Keratinocyte (primary cell): ENCODE results near the gene TMEM30B. TPM values are rescaled to one million over a fixed set of nuclear protein-coding genes. Genes with fewer than 3 reads are reported as not detected.

Experiments
- DNase-seq: peaks from one replicate; pipeline ENCODE4 v3.0.0-alpha.2; 2011; ENCODE audit warnings: low read depth, missing footprints, low spot score
- FAIRE-seq: peaks from 2 replicates; lab custom pipeline; 2011; peaks lifted over from hg19 to GRCh38; lab: Jason Lieb, UNC
- H2AFZ ChIP-seq: 2 replicates; pipeline ENCODE4 v1.6.0; 2012; ENCODE audit warnings: low read length, control low read depth, inconsistent platforms; ENCODE audit not compliant: control insufficient read depth
- H3K27ac ChIP-seq: 2 replicates; pipeline ENCODE4 v1.5.1; 2011; ENCODE audit warnings: low read length; ENCODE audit not compliant: control insufficient read depth, insufficient read depth
- H3K27me3 ChIP-seq: 3 replicates; pipeline ENCODE4 v1.6.0; 2011; ENCODE audit warnings: low read length; ENCODE audit not compliant: control insufficient read depth, insufficient read depth; ENCODE audit errors: extremely low read depth
- H3K36me3 ChIP-seq, 2 experiments: 2 replicates in 1 of 2; 3 replicates in 1 of 2; pipeline ENCODE4 v1.5.1; 2011; ENCODE audit warnings: low read length in 2 of 2, mild to moderate bottlenecking in 1 of 2; ENCODE audit not compliant: control insufficient read depth in 2 of 2, insufficient read depth in 2 of 2; ENCODE audit errors: extremely low read depth in 1 of 2
- H3K4me1 ChIP-seq: 3 replicates; pipeline ENCODE4 v1.5.1; 2011; ENCODE audit warnings: low read length; ENCODE audit not compliant: control insufficient read depth, insufficient read depth; ENCODE audit errors: extremely low read depth
- H3K4me2 ChIP-seq: 3 replicates; pipeline ENCODE4 v1.6.0; 2011; ENCODE audit warnings: low read depth, low read length; ENCODE audit not compliant: control insufficient read depth, insufficient read depth; ENCODE audit errors: extremely low read depth
- H3K4me3 ChIP-seq, 3 experiments: fragments of 200-600 bp in 1 of 3; sonication (generic) in 1 of 3; 2 replicates in 2 of 3; 3 replicates in 1 of 3; pipeline ENCODE4 v1.5.1; 2011 to 2016; ENCODE audit warnings: low read length in 3 of 3, mild to moderate bottlenecking in 3 of 3, control low read depth in 2 of 3, inconsistent platforms in 1 of 3, low read depth in 1 of 3, mixed read lengths in 1 of 3, mixed run types in 1 of 3, moderate library complexity in 1 of 3; ENCODE audit not compliant: control insufficient read depth in 2 of 3, insufficient read depth in 2 of 3; ENCODE audit errors: extremely low read depth in 1 of 3
- H3K79me2 ChIP-seq: 2 replicates; pipeline ENCODE4 v1.6.0; 2012; ENCODE audit warnings: low read length; ENCODE audit not compliant: control insufficient read depth, insufficient read depth
- H3K9ac ChIP-seq: 3 replicates; pipeline ENCODE4 v1.6.0; 2011; ENCODE audit warnings: low read length; ENCODE audit not compliant: control insufficient read depth, insufficient read depth; ENCODE audit errors: extremely low read depth
- H3K9me1 ChIP-seq: 3 replicates; pipeline ENCODE4 v1.6.0; 2011; ENCODE audit warnings: low read length; ENCODE audit not compliant: control insufficient read depth, insufficient read depth; ENCODE audit errors: extremely low read depth
- H3K9me3 ChIP-seq: 2 replicates; pipeline ENCODE4 v1.5.1; 2012; ENCODE audit warnings: low read depth, low read length; ENCODE audit not compliant: control insufficient read depth
- H4K20me1 ChIP-seq: 3 replicates; pipeline ENCODE4 v1.6.0; 2011; ENCODE audit warnings: low read length; ENCODE audit not compliant: control insufficient read depth, insufficient read depth; ENCODE audit errors: extremely low read depth
- EZH2 ChIP-seq: IDR thresholded peaks from one replicate; pipeline ENCODE4 v1.6.1; 2012; ENCODE audit warnings: inconsistent platforms, mild to moderate bottlenecking, low read length, moderate library complexity
- dilution Hi-C: fragments of 300-500 bp; cut with MboI; formaldehyde crosslinking; loops from one replicate; pipeline ENCODE4 v1.7.0; 2020; ENCODE audit warnings: low sequenced_read_pairs; ENCODE audit not compliant: extremely low pct_ligation_motif_present
- polyA plus RNA-seq, 5 experiments: library from polyadenylated mRNA; depleted of rRNA in 3 of 5; stranded (reverse) in 3 of 5; stranded (forward) in 1 of 5; unstranded in 1 of 5; fragments of >200 nt; gene quantifications; 1 replicate in 1 of 5; 2 replicates in 3 of 5; 3 replicates in 1 of 5; pipeline versions ENCODE4 v1.2.1 to v1.2.3, GENCODE V29; 2011 to 2012; ENCODE audit warnings: missing spikeins in 2 of 5, low read depth in 1 of 5, low replicate concordance in 1 of 5
- TF ChIP-seq, protein P1 (sequence below), 3 experiments: IDR thresholded peaks in 1 of 3; conservative IDR thresholded peaks in 1 of 3; optimal IDR thresholded peaks in 1 of 3; 2 replicates in 2 of 3; 3 replicates in 1 of 3; pipeline versions ENCODE3 to v1.5.1; 2011; ENCODE audit warnings: low read length in 3 of 3, mild to moderate bottlenecking in 3 of 3, moderate library complexity in 2 of 3, control low read depth in 1 of 3, inconsistent platforms in 1 of 3; ENCODE audit not compliant: insufficient read depth in 2 of 3; ENCODE audit errors: extremely low read depth in 1 of 3

TMEM30B gene
- polyA plus RNA-seq, 1 donor (not counting 4 experiments of a cell fraction or from before 2014, with no cell fraction given), result 8.1 TPM

DNA sequence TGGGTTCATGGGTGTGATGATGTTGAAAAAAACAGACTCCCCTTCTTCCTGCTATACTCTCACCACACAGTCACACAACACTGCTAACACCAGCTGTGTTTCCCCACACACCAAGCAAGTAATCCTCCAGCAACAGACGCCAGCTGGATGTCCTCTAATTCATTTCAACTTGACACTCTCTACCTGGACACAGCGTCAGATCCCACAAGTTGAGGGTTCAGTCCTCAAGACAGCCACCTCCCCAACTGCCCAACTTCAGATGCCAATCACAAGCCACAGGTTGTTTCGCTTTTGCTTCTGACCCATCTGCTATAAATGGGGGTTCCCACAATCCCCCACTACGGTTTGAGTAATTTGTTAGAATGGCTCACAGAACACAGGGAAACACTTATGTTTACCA is 49.3 kb downstream of the TMEM30B start:
- H3K4me1 ChIP-seq, result no peaks in the 10 kb centered on the region
- no peak for FAIRE-seq
- H2AFZ ChIP-seq, result no peak overlapping the region
- TF ChIP-seq, protein P1, sequence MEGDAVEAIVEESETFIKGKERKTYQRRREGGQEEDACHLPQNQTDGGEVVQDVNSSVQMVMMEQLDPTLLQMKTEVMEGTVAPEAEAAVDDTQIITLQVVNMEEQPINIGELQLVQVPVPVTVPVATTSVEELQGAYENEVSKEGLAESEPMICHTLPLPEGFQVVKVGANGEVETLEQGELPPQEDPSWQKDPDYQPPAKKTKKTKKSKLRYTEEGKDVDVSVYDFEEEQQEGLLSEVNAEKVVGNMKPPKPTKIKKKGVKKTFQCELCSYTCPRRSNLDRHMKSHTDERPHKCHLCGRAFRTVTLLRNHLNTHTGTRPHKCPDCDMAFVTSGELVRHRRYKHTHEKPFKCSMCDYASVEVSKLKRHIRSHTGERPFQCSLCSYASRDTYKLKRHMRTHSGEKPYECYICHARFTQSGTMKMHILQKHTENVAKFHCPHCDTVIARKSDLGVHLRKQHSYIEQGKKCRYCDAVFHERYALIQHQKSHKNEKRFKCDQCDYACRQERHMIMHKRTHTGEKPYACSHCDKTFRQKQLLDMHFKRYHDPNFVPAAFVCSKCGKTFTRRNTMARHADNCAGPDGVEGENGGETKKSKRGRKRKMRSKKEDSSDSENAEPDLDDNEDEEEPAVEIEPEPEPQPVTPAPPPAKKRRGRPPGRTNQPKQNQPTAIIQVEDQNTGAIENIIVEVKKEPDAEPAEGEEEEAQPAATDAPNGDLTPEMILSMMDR (optimal IDR thresholded peaks at IDR 0.05 in 1 of 3, IDR thresholded peaks at IDR 0.05 in 1 of 3, conservative IDR thresholded peaks at IDR 0.05 in 1 of 3; ENCODE audit: extremely low read depth in 1 of 3, insufficient read depth in 2 of 3, low read length in 3 of 3), result no peak
- no peak for TF ChIP-seq EZH2
- no peak overlapping the region for H3K27ac ChIP-seq
- no peaks in the 10 kb centered on the region for H4K20me1 ChIP-seq
- dilution Hi-C loops, result no loop called here
- H3K79me2 ChIP-seq, result no peaks in the 10 kb centered on the region
- no peaks in the 10 kb centered on the region for H3K36me3 ChIP-seq
- no peaks in the 10 kb centered on the region for H3K9me3 ChIP-seq
- H3K9ac ChIP-seq, result no peak overlapping the region
- no peak overlapping the region for H3K4me2 ChIP-seq
- H3K9me1 ChIP-seq, result no peaks in the 10 kb centered on the region
- no peak for DNase-seq
- peaks cover 3% of the 10 kb centered on the region for H3K27me3 ChIP-seq
- no peak overlapping the region for H3K4me3 ChIP-seq

DNA sequence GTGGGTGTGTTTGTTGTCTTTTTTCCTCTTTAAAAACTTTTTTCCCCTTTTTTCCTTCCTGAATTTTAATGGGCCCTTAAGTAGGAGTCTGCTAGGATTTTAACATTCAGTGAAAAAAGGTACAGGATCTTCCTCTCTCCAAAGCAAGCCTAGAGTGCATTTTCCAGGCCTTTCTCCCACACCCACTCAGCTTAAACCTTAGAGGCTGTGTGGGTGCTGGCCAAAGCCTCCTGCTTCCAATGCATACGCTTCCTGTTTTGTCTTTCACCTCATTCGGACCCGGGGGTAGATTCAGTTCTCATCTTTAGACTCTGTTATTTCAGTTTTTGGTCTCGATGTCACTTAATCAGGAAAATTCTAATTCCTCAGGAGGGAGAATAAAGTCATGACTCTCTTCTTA is 51.2 kb downstream of the TMEM30B start:
- no peaks in the 10 kb centered on the region for H3K79me2 ChIP-seq
- DNase-seq, result no peak
- no peak overlapping the region for H3K4me3 ChIP-seq
- no peak overlapping the region for H2AFZ ChIP-seq
- TF ChIP-seq EZH2, result no peak
- TF ChIP-seq, protein P1 (optimal IDR thresholded peaks at IDR 0.05 in 1 of 3, IDR thresholded peaks at IDR 0.05 in 1 of 3, conservative IDR thresholded peaks at IDR 0.05 in 1 of 3; ENCODE audit: extremely low read depth in 1 of 3, insufficient read depth in 2 of 3, low read length in 3 of 3), result no peak
- H4K20me1 ChIP-seq, result no peaks in the 10 kb centered on the region
- no peaks in the 10 kb centered on the region for H3K4me1 ChIP-seq
- no peak overlapping the region for H3K4me2 ChIP-seq
- peaks cover 3% of the 10 kb centered on the region for H3K27me3 ChIP-seq
- no peaks in the 10 kb centered on the region for H3K9me1 ChIP-seq
- H3K9ac ChIP-seq, result no peak overlapping the region
- H3K36me3 ChIP-seq, result no peaks in the 10 kb centered on the region
- dilution Hi-C loops, result no loop called here
- H3K9me3 ChIP-seq, result no peaks in the 10 kb centered on the region
- no peak overlapping the region for H3K27ac ChIP-seq
- no peak for FAIRE-seq
